CD4-positive, alpha-beta T cell (primary cell): Measurements from ENCODE around the gene RANBP3. TPM values are rescaled to one million over a fixed set of nuclear protein-coding genes. Genes with fewer than 3 reads are reported as not detected.

Experiments
- ATAC-seq: fragments of 200-7000 bp; cut with Tn5 transposase; one replicate; pipeline ENCODE4 v1.10.0; 2022; ENCODE audit warnings: mild to moderate bottlenecking; ENCODE audit not compliant: poor library complexity
- CTCF ChIA-PET: fragments of 350-600 bp; sonication (Branson Sonifier 250); formaldehyde crosslinking; loops from one replicate; lab custom pipeline; 2021; ENCODE audit warnings: antibody characterized with exemption, inconsistent platforms; lab: Charles Lee
- POLR2A ChIA-PET: fragments of 350-600 bp; sonication (Branson Sonifier 250); formaldehyde crosslinking; loops from one replicate; lab custom pipeline; 2021; ENCODE audit warnings: antibody characterized with exemption, inconsistent platforms; lab: Charles Lee
- DNase-seq, 14 experiments: peaks; one replicate each; pipeline ENCODE4 v3.0.0-alpha.2; 2013 to 2020; ENCODE audit warnings: mixed read lengths in 2 of 14
- H3K27ac ChIP-seq, 2 donors: one replicate each; pipeline versions ENCODE4 v1.5.1 to v1.7.0; 2013; ENCODE audit warnings: low read length in 2 of 2, low read depth in 1 of 2, mild to moderate bottlenecking in 1 of 2
- H3K27me3 ChIP-seq, 2 experiments: 1 replicate in 1 of 2; 2 replicates in 1 of 2; pipeline versions ENCODE4 v1.6.1 to v1.7.0; 2013; ENCODE audit warnings: low read length in 2 of 2, control low read depth in 1 of 2, mild to moderate bottlenecking in 1 of 2, moderate library complexity in 1 of 2; ENCODE audit not compliant: insufficient read depth in 2 of 2, control insufficient read depth in 1 of 2
- H3K36me3 ChIP-seq: one replicate; pipeline ENCODE4 v1.6.1; 2013; ENCODE audit warnings: low read length, control low read depth; ENCODE audit not compliant: insufficient read depth
- H3K4me1 ChIP-seq: one replicate; pipeline ENCODE4 v1.6.1; 2013; ENCODE audit warnings: low read length, control low read depth; ENCODE audit not compliant: insufficient read depth
- H3K4me3 ChIP-seq: one replicate; pipeline ENCODE4 v1.5.1; 2013; ENCODE audit warnings: mild to moderate bottlenecking, low read length, moderate library complexity
- H3K9me3 ChIP-seq, 2 experiments: 1 replicate in 1 of 2; 2 replicates in 1 of 2; pipeline versions ENCODE4 v1.6.1 to v1.7.0; 2013; ENCODE audit warnings: low read length in 2 of 2, mild to moderate bottlenecking in 2 of 2, control low read depth in 1 of 2, moderate library complexity in 1 of 2; ENCODE audit not compliant: control insufficient read depth in 1 of 2, insufficient read depth in 1 of 2
- H3K27ac Mint-ChIP-seq: one replicate; pipeline ENCODE4 v1.8.0; 2020; ENCODE audit warnings: mixed read lengths
- H3K27me3 Mint-ChIP-seq: one replicate; pipeline ENCODE4 v1.8.0; 2021; ENCODE audit warnings: mixed read lengths
- H3K36me3 Mint-ChIP-seq: one replicate; pipeline ENCODE4 v1.8.0; 2021; ENCODE audit warnings: low read depth, mixed read lengths
- H3K4me1 Mint-ChIP-seq: one replicate; pipeline ENCODE4 v1.8.0; 2021; ENCODE audit warnings: low read depth, mixed read lengths
- H3K4me3 Mint-ChIP-seq: one replicate; pipeline ENCODE4 v1.8.0; 2020; ENCODE audit warnings: mild to moderate bottlenecking, mixed read lengths
- H3K9me3 Mint-ChIP-seq: one replicate; pipeline ENCODE4 v1.8.0; 2020; ENCODE audit warnings: mixed read lengths
- CTCF ChIP-seq: fragments of 200-600 bp; IDR thresholded peaks from one replicate; pipeline ENCODE4 v1.8.0; 2022; ENCODE audit warnings: antibody characterized with exemption, mild to moderate bottlenecking
- intact Hi-C, 2 experiments: fragments of 100-400 bp; cut with DNase I in 1 of 2; cut with micrococcal nuclease in 1 of 2; formaldehyde crosslinking; loops; one replicate each; pipeline versions ENCODE4 v1.15.1 to v1.9.0; 2023 to 2025; cut with DNase I, micrococcal nuclease
- total RNA-seq, 174 experiments: library from RNA in 2 of 174; stranded (reverse) in 2 of 174; gene quantifications; one replicate each; pipeline ENCODE4 v1.2.3 and lab custom pipeline; 2021 to 2026

RANBP3 gene
- total RNA-seq, 2 experiments from 2014 or later, result 82.7 to 88.7 TPM

- CTCF ChIA-PET, result interaction anchor here (2.2 to 7.0 kb wide), 3 partner anchors 58 to 100 kb away, joined by 7 to 63 read pairs (median 11); no protein-coding TSS in a partner anchor
- peaks cover 35% of the 10 kb centered on the region for H3K4me1 Mint-ChIP-seq
These were observed 74.2 kb downstream of the RANBP3 start, which contains the start of gene NDUFA11 for GRCh38 chr19:5903624-5904351. TSS of gene NDUFA11 (minus strand) at chr19:5903790. CDS start at chr19:5903708, 82 bp downstream.

GRCh38 chr19:5903056-5903623 lies 74.8 kb downstream of the RANBP3 start:
- DNase-seq (peak in 1 of 14 experiments; percentile 40), ATAC-seq (no peak)
- Histone ChIP-seq H3K9me3 (no peaks in the 10 kb centered on the region), H3K27me3 (no peaks in the 10 kb centered on the region), H3K4me1 (peaks cover 53% of the 10 kb centered on the region), H3K4me3 (peak overlapping the region; percentile 89), H3K36me3 (peaks cover 2% of the 10 kb centered on the region), H3K27ac (peak overlapping the region; percentile 91)
- intact Hi-C loops, result loop anchor here in 1 of 2 experiments (2.0 to 10.0 kb wide), 3 partner anchors 74 to 472 kb away; partner anchors contain the start of genes ALKBH7, DUS3L and PSPN
- H3K4me3 Mint-ChIP-seq, result peak overlapping the region; percentile 93
- H3K27me3 Mint-ChIP-seq, result no peaks in the 10 kb centered on the region
- no peak for TF ChIP-seq CTCF
- H3K4me1 Mint-ChIP-seq, result peaks cover 35% of the 10 kb centered on the region
- POLR2A ChIA-PET, result interaction anchor here (0.5 to 4.4 kb wide), 24 partner anchors 11 to 1896 kb away, joined by 3 to 83 read pairs (median 8); partner anchors contain the start of genes CATSPERD, DUS3L, KHSRP and LONP1
- H3K36me3 Mint-ChIP-seq, result peaks cover 34% of the 10 kb centered on the region
- CTCF ChIA-PET, result interaction anchor here (2.2 to 7.0 kb wide), 3 partner anchors 59 to 99 kb away, joined by 7 to 63 read pairs (median 11); no protein-coding TSS in a partner anchor
- no peaks in the 10 kb centered on the region for H3K9me3 Mint-ChIP-seq
- H3K27ac Mint-ChIP-seq, result peak overlapping the region; percentile 99

More at GRCh38 chr19:5903624-5904351, 74.2 kb downstream of the RANBP3 start, which contains the start of gene NDUFA11:
- intact Hi-C loops, result loop anchor here (1.0 to 10.0 kb wide), 9 partner anchors 59 to 471 kb away; partner anchors contain the start of genes ALKBH7 (in 1 of the 2), DUS3L (in 1 of the 2), PSPN (in 1 of the 2) and RANBP3 (in 1 of the 2)
- POLR2A ChIA-PET, result interaction anchor here (0.5 to 4.4 kb wide), 39 partner anchors 11 to 1897 kb away, joined by 3 to 83 read pairs (median 6); partner anchors contain the start of genes CATSPERD, CLPP, DUS3L and FEM1A
- Mint-ChIP-seq H3K9me3 (no peaks in the 10 kb centered on the region), H3K4me3 (peak within 1 kb of the TSS; percentile 93), H3K27me3 (no peaks in the 10 kb centered on the region), H3K36me3 (peaks cover 34% of the 10 kb centered on the region), H3K27ac (peak within 1 kb of the TSS; percentile 99)
- peaks cover 2% of the 10 kb centered on the region for H3K36me3 ChIP-seq
- peaks cover 53% of the 10 kb centered on the region for H3K4me1 ChIP-seq
- peak within 1 kb of the TSS; percentile 89 for H3K4me3 ChIP-seq
- no peaks in the 10 kb centered on the region for H3K9me3 ChIP-seq
- peak; percentile 94 to 98 (median 96) for DNase-seq
- H3K27me3 ChIP-seq, result no peaks in the 10 kb centered on the region
- no peak for TF ChIP-seq CTCF
- H3K27ac ChIP-seq, result peak within 1 kb of the TSS; percentile 91
- ATAC-seq, result peak; percentile 55

- peak overlapping the region; percentile 62 for H3K27ac Mint-ChIP-seq
- H3K27ac ChIP-seq, result no peak overlapping the region
- DNase-seq, result no peak
- H3K4me3 ChIP-seq, result no peak overlapping the region
- peaks cover 44% of the 10 kb centered on the region for H3K4me1 ChIP-seq
- peaks cover 32% of the 10 kb centered on the region for H3K36me3 Mint-ChIP-seq
- ChIA-PET POLR2A (interaction anchor here (0.9 to 4.4 kb wide), 2 partner anchors 9 to 73 kb away, joined by 3 to 83 read pairs; no protein-coding TSS in a partner anchor), CTCF (interaction anchor here (7.0 kb wide), 1 partner anchor 97 kb away, joined by 63 read pairs; no protein-coding TSS in a partner anchor)
- no peaks in the 10 kb centered on the region for H3K9me3 Mint-ChIP-seq
- peak overlapping the region; percentile 74 for H3K4me3 Mint-ChIP-seq
- no peaks in the 10 kb centered on the region for H3K27me3 ChIP-seq
- intact Hi-C loops, result loop anchor here in 1 of 2 experiments (5.0 to 10.0 kb wide), 2 partner anchors 109 to 474 kb away; partner anchors contain the start of genes ALKBH7, DUS3L and PSPN
- no peak for ATAC-seq
- no peaks in the 10 kb centered on the region for H3K27me3 Mint-ChIP-seq
- peaks cover 12% of the 10 kb centered on the region for H3K36me3 ChIP-seq
- TF ChIP-seq CTCF, result no peak
- H3K9me3 ChIP-seq, result no peaks in the 10 kb centered on the region
- peaks cover 25% of the 10 kb centered on the region for H3K4me1 Mint-ChIP-seq
These were observed 77.0 kb downstream of the RANBP3 start for GRCh38 chr19:5900976-5901375.
